ENCODE data around the gene VWA1.
"Not testable (repeated sequence)": the region's sequence is repeated elsewhere in the genome, so short reads cannot be mapped to it uniquely, and the experiment has no call there.

VWA1 gene

GRCh38 chr1:1438531-1439381, 3.3 kb downstream of the VWA1 start:
- no peak for DNase-seq

GRCh38 chr1:1439546-1440261, 4.2 kb downstream of the VWA1 start:
- DNase-seq, result no peak

- no peak for DNase-seq
Observed at GRCh38 chr1:1440262-1441001, 4.9 kb downstream of the VWA1 start.

- DNase-seq, result no peak
Observed at GRCh38 chr1:1441002-1441888, 5.8 kb downstream of the VWA1 start.

GRCh38 chr1:1442069-1442770, 6.7 kb downstream of the VWA1 start:
- no peak for DNase-seq

- not testable (repeated sequence) for DNase-seq
Observed at GRCh38 chr1:1446631-1447030, 11.1 kb downstream of the VWA1 start.

- no peak for DNase-seq
Observed at GRCh38 chr1:1449099-1449739, 13.7 kb downstream of the VWA1 start, which contains the start of gene ATAD3C. Gene ATAD3C (plus strand): TSS chr1:1449689. CDS start chr1:1450684, 995 bp downstream.

- DNase-seq, result not testable (repeated sequence)
Observed at GRCh38 chr1:1450616-1451015, 15.1 kb downstream of the VWA1 start.

GRCh38 chr1:1451696-1452364, 16.3 kb downstream of the VWA1 start:
- DNase-seq, result no peak

- DNase-seq, result peak; percentile 21
Observed at GRCh38 chr1:1452365-1452739, 16.9 kb downstream of the VWA1 start.

GRCh38 chr1:1452882-1453281, 17.4 kb downstream of the VWA1 start:
- no peak for DNase-seq

- not testable (repeated sequence) for DNase-seq
Observed at GRCh38 chr1:1454286-1455056, 19.0 kb downstream of the VWA1 start.

GRCh38 chr1:1455366-1455884, 19.9 kb downstream of the VWA1 start:
- DNase-seq, result no peak

GRCh38 chr1:1455934-1456333, 20.4 kb downstream of the VWA1 start:
- DNase-seq, result not testable (repeated sequence)

GRCh38 chr1:1456683-1457255, 21.3 kb downstream of the VWA1 start:
- not testable (repeated sequence) for DNase-seq

GRCh38 chr1:1459156-1459555, 23.7 kb downstream of the VWA1 start:
- not testable (repeated sequence) for DNase-seq

GRCh38 chr1:1459711-1460110, 24.2 kb downstream of the VWA1 start:
- DNase-seq, result not testable (repeated sequence)

GRCh38 chr1:1460540-1461130, 25.1 kb downstream of the VWA1 start:
- no peak for DNase-seq

All from DMS79 (cell line).